ENCODE data around the gene VSIG4.
"Not testable (repeated sequence)": the region's sequence is repeated elsewhere in the genome, so short reads cannot be mapped to it uniquely, and the experiment has no call there.

The VSIG4 gene

GRCh38 chrX:66064261-66064660, 24.4 kb upstream of the VSIG4 start:
- no peaks in the 10 kb centered on the region for H3K36me3 ChIP-seq (ENCODE audit: insufficient read depth)
- no peak for TF ChIP-seq CTCF (conservative IDR thresholded peaks at IDR 0.05; ENCODE audit: low read depth, low read length)
- H3K9ac ChIP-seq, result no peak overlapping the region

GRCh38 chrX:66057019-66057418, 17.1 kb upstream of the VSIG4 start:
- H2AFZ ChIP-seq (ENCODE audit: low read depth); H3K4me1 ChIP-seq (ENCODE audit: low read depth, poor library complexity, severe bottlenecking); H3K27me3 ChIP-seq (ENCODE audit: insufficient read depth, low read depth); H3K79me2 ChIP-seq (ENCODE audit: insufficient read depth, low read depth); H3K4me3 ChIP-seq (IDR thresholded peaks at IDR 0.05; ENCODE audit: insufficient read depth, low read depth, low read length); H3K4me2 ChIP-seq; H3K27ac ChIP-seq; H3K36me3 ChIP-seq (ENCODE audit: insufficient read depth); H3K9ac ChIP-seq; H4K20me1 ChIP-seq (ENCODE audit: insufficient read depth): not testable (repeated sequence)

More at GRCh38 chrX:66064261-66064660, 24.4 kb upstream of the VSIG4 start:
- no peak overlapping the region for H3K27ac ChIP-seq
- no peaks in the 10 kb centered on the region for H3K79me2 ChIP-seq (ENCODE audit: insufficient read depth, low read depth)
- no peaks in the 10 kb centered on the region for H3K4me1 ChIP-seq (ENCODE audit: low read depth, poor library complexity, severe bottlenecking)
- no peaks in the 10 kb centered on the region for H4K20me1 ChIP-seq (ENCODE audit: insufficient read depth)
- H3K4me3 ChIP-seq (IDR thresholded peaks at IDR 0.05; ENCODE audit: insufficient read depth, low read depth, low read length), result no peak overlapping the region
- H3K27me3 ChIP-seq (ENCODE audit: insufficient read depth, low read depth), result no peaks in the 10 kb centered on the region
- no peak overlapping the region for H3K4me2 ChIP-seq
- H2AFZ ChIP-seq (ENCODE audit: low read depth), result no peak overlapping the region

- no peak overlapping the region for H2AFZ ChIP-seq (ENCODE audit: low read depth)
- no peak overlapping the region for H3K9ac ChIP-seq
- H3K27ac ChIP-seq, result no peak overlapping the region
- H4K20me1 ChIP-seq (ENCODE audit: insufficient read depth), result no peaks in the 10 kb centered on the region
- no peak for TF ChIP-seq CTCF (conservative IDR thresholded peaks at IDR 0.05; ENCODE audit: low read depth, low read length)
- H3K27me3 ChIP-seq (ENCODE audit: insufficient read depth, low read depth), result no peaks in the 10 kb centered on the region
- H3K4me1 ChIP-seq (ENCODE audit: low read depth, poor library complexity, severe bottlenecking), result no peaks in the 10 kb centered on the region
- no peak overlapping the region for H3K4me2 ChIP-seq
- no peaks in the 10 kb centered on the region for H3K79me2 ChIP-seq (ENCODE audit: insufficient read depth, low read depth)
- H3K36me3 ChIP-seq (ENCODE audit: insufficient read depth), result no peaks in the 10 kb centered on the region
- H3K4me3 ChIP-seq (IDR thresholded peaks at IDR 0.05; ENCODE audit: insufficient read depth, low read depth, low read length), result no peak overlapping the region
Measured at GRCh38 chrX:66054978-66055377, 15.1 kb upstream of the VSIG4 start.

GRCh38 chrX:66053414-66053813, 13.5 kb upstream of the VSIG4 start:
- Histone ChIP-seq H3K9ac (no peak overlapping the region), H3K79me2 (ENCODE audit: insufficient read depth, low read depth) (no peaks in the 10 kb centered on the region), H3K36me3 (ENCODE audit: insufficient read depth) (no peaks in the 10 kb centered on the region), H3K27ac (no peak overlapping the region), H3K4me1 (ENCODE audit: low read depth, poor library complexity, severe bottlenecking) (no peaks in the 10 kb centered on the region), H2AFZ (ENCODE audit: low read depth) (no peak overlapping the region), H4K20me1 (ENCODE audit: insufficient read depth) (no peaks in the 10 kb centered on the region), H3K4me3 (IDR thresholded peaks at IDR 0.05; ENCODE audit: insufficient read depth, low read depth, low read length) (no peak overlapping the region), H3K4me2 (no peak overlapping the region), H3K27me3 (ENCODE audit: insufficient read depth, low read depth) (no peaks in the 10 kb centered on the region)
- TF ChIP-seq CTCF (conservative IDR thresholded peaks at IDR 0.05; ENCODE audit: low read depth, low read length), result no peak

- H3K27ac ChIP-seq, result no peak overlapping the region
- H4K20me1 ChIP-seq (ENCODE audit: insufficient read depth), result no peaks in the 10 kb centered on the region
Measured at GRCh38 chrX:66051980-66052379, 12.1 kb upstream of the VSIG4 start.

More at GRCh38 chrX:66051980-66052379, 12.1 kb upstream of the VSIG4 start:
- H2AFZ ChIP-seq (ENCODE audit: low read depth), result no peak overlapping the region
- H3K9ac ChIP-seq, result no peak overlapping the region
- no peaks in the 10 kb centered on the region for H3K27me3 ChIP-seq (ENCODE audit: insufficient read depth, low read depth)
- no peaks in the 10 kb centered on the region for H3K36me3 ChIP-seq (ENCODE audit: insufficient read depth)
- no peak for TF ChIP-seq CTCF (conservative IDR thresholded peaks at IDR 0.05; ENCODE audit: low read depth, low read length)
- no peak overlapping the region for H3K4me2 ChIP-seq
- H3K79me2 ChIP-seq (ENCODE audit: insufficient read depth, low read depth), result no peaks in the 10 kb centered on the region
- H3K4me1 ChIP-seq (ENCODE audit: low read depth, poor library complexity, severe bottlenecking), result peaks cover 5% of the 10 kb centered on the region
- H3K4me3 ChIP-seq (IDR thresholded peaks at IDR 0.05; ENCODE audit: insufficient read depth, low read depth, low read length), result no peak overlapping the region

All from KMS-11 (cell line).